CD4-positive, alpha-beta T cell treated with Interleukin-10 for 1 hour (primary cell): ENCODE data around the gene CCDC106.

Experiments
- DNase-seq: peaks from one replicate; pipeline ENCODE4 v3.0.0-alpha.2; 2020

CCDC106 gene

GRCh38 chr19:55700813-55701212, 52.8 kb downstream of the CCDC106 start:
- no peak for DNase-seq

- no peak for DNase-seq
Measured at GRCh38 chr19:55702131-55702627, 54.2 kb downstream of the CCDC106 start.
